Neutrophil (primary cell): Measurements from ENCODE around the gene DNMT3A.
A peak's percentile ranks its signal among the peaks of the same experiment; 100 is the strongest.

Experiments used
- H3K27ac ChIP-seq: fragments of 200-600 bp; sonication (generic); 2 replicates; pipeline ENCODE4 v1.5.1; 2016; ENCODE audit warnings: mild to moderate bottlenecking, moderate library complexity
- H3K27me3 ChIP-seq: fragments of 200-600 bp; sonication (generic); 2 replicates; pipeline ENCODE4 v1.6.0; 2016; ENCODE audit warnings: mild to moderate bottlenecking
- H3K36me3 ChIP-seq: fragments of 200-600 bp; sonication (generic); 2 replicates; pipeline ENCODE4 v1.5.1; 2017
- H3K4me1 ChIP-seq, 2 experiments: fragments of 200-600 bp in 1 of 2; sonication (generic) in 1 of 2; 1 replicate in 1 of 2; 2 replicates in 1 of 2; pipeline versions ENCODE4 v1.5.1 to v1.6.1; 2013 to 2016; ENCODE audit warnings: low read depth in 1 of 2, low read length in 1 of 2, mild to moderate bottlenecking in 1 of 2, moderate library complexity in 1 of 2; ENCODE audit not compliant: control insufficient read depth in 1 of 2, insufficient read depth in 1 of 2
- H3K4me3 ChIP-seq, 2 experiments: fragments of 200-600 bp in 1 of 2; sonication (generic) in 1 of 2; 1 replicate in 1 of 2; 2 replicates in 1 of 2; pipeline ENCODE4 v1.5.1; 2013 to 2016; ENCODE audit warnings: low read depth in 1 of 2, low read length in 1 of 2, mild to moderate bottlenecking in 1 of 2, moderate library complexity in 1 of 2
- H3K9me3 ChIP-seq: fragments of 200-600 bp; sonication (generic); 2 replicates; pipeline ENCODE4 v1.5.1; 2016
- TF ChIP-seq, protein P1 (sequence below): fragments of 200-600 bp; sonication (generic); IDR thresholded peaks from 2 replicates; pipeline ENCODE4 v1.5.1; 2016; ENCODE audit warnings: antibody characterized with exemption

DNMT3A gene

DNA sequence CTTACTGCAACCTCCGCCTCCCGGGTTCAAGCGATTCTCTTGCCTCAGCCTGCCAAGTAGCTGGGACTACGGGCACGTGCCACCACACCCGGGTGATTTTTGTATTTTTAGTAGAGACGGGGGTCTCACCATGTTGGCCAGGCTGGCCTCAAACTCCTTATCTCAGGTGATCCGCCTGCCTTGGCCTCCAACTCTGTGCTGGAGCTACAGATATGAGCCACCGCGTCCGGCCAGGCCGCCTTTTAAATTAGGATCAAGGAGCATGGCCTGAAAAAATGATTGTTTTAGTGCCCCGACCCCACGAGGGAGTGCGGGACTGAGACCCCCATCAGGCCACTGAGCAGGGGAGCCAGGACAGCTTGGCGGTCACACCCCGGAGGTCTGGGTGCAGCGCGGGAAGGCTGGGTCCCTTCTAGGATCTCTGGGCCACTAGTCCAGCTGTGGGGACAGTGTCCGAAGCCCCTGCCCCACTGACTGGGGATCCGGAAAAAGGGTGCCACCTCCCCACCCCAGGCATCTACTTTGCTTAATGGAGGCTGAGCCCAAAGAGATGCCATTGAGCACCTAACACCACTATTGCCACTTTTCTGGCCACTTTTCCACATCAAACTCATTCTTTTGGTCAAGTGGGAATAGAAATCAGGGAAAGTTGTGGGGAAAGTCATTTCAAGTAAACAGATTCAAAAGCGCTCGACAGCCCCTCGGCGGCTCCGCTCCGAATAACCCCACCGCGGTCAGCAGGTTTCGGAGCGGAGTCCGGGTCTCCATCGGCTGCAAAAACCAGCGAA is 19.7 kb upstream of the DNMT3A start:
- TF ChIP-seq, protein P1, sequence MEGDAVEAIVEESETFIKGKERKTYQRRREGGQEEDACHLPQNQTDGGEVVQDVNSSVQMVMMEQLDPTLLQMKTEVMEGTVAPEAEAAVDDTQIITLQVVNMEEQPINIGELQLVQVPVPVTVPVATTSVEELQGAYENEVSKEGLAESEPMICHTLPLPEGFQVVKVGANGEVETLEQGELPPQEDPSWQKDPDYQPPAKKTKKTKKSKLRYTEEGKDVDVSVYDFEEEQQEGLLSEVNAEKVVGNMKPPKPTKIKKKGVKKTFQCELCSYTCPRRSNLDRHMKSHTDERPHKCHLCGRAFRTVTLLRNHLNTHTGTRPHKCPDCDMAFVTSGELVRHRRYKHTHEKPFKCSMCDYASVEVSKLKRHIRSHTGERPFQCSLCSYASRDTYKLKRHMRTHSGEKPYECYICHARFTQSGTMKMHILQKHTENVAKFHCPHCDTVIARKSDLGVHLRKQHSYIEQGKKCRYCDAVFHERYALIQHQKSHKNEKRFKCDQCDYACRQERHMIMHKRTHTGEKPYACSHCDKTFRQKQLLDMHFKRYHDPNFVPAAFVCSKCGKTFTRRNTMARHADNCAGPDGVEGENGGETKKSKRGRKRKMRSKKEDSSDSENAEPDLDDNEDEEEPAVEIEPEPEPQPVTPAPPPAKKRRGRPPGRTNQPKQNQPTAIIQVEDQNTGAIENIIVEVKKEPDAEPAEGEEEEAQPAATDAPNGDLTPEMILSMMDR = no peak
- H3K27me3 ChIP-seq = peaks cover 10% of the 10 kb centered on the region
- H3K27ac ChIP-seq = no peak overlapping the region
- H3K9me3 ChIP-seq = no peaks in the 10 kb centered on the region
- H3K4me3 ChIP-seq = peak overlapping the region; percentile 62 to 70
- H3K36me3 ChIP-seq = no peaks in the 10 kb centered on the region
- peaks cover 9 to 18% of the 10 kb centered on the region in 2 experiments for H3K4me1 ChIP-seq

DNA sequence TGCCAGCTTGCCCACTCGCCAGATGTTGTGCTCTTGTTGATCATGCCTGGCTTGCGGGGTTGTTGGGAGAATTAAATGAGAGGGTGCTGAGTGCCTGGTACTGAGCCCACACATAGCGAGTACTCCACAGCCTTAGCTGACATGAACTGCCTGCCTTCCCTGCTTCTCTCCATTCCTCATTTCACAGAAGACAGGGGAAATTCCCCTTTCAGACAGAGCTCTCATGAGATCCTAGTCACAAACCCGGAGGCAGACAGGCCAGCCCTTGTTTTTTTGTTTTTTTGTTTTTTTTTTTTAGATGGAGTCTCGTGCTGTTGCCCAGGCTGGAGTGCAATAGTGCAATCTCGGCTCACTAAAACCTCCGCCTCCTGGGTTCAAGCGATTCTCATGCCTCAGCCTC is 17.1 kb upstream of the DNMT3A start:
- H3K4me1 ChIP-seq = peaks cover 9 to 18% of the 10 kb centered on the region in 2 experiments
- no peaks in the 10 kb centered on the region for H3K9me3 ChIP-seq
- no peaks in the 10 kb centered on the region for H3K36me3 ChIP-seq
- H3K4me3 ChIP-seq = no peak overlapping the region
- H3K27ac ChIP-seq = no peak overlapping the region
- TF ChIP-seq, protein P1 = no peak
- H3K27me3 ChIP-seq = peaks cover 11% of the 10 kb centered on the region

DNA sequence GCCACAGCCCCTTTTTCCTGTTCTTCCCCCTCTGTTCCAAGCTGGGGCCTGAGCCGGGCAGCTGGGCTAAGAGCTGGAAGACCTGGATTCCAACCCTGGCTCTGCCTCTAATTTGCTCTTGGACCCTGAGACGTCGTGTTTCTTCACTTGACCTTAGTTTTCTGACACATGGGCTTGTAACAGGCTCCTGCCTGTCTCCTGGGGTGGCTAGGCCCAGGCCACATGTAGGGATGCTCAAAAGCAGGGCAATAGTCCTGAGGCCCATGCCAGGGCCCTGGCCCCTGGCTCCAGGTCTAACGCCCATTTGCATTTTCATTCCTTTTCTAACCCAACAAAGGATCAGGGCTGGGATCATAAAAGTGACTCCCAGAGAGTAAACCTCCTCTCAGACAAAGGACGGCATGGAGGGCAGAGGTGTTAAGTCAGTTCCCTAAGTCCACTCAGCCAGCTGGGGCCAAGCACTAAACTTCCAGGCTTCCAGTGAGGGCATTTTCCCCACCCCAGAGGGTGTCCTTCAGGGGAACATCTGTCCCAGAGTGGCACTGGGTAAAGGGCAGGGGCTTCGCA is 16.6 kb upstream of the DNMT3A start:
- TF ChIP-seq, protein P1 = no peak
- no peak overlapping the region for H3K27ac ChIP-seq
- peaks cover 9 to 18% of the 10 kb centered on the region in 2 experiments for H3K4me1 ChIP-seq
- peaks cover 7% of the 10 kb centered on the region for H3K27me3 ChIP-seq
- H3K4me3 ChIP-seq = no peak overlapping the region
- H3K9me3 ChIP-seq = no peaks in the 10 kb centered on the region
- H3K36me3 ChIP-seq = no peaks in the 10 kb centered on the region

DNA sequence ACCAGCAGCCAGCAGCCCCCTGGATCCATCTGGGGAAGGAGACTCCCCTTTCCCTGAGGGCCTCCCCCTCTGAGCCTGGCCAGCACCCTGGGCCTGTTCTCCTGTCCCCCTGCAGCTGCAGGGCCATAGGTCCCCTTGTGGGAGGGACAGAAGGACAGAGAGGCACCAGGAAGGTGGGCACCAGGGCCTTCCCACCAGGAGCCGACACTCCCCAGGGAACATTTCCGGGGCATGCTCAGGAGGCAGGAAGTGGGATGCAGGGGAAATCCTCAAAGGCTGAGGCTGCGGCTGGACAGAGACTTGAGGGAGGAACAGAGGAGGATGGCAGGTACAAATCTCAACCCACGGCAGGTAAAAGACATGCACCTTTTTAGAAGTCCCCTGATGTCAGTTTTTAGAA is 14.4 kb upstream of the DNMT3A start:
- no peaks in the 10 kb centered on the region for H3K4me1 ChIP-seq
- no peaks in the 10 kb centered on the region for H3K36me3 ChIP-seq
- peaks cover 11% of the 10 kb centered on the region for H3K27me3 ChIP-seq
- TF ChIP-seq, protein P1 = no peak
- no peak overlapping the region for H3K4me3 ChIP-seq
- no peak overlapping the region for H3K27ac ChIP-seq
- no peaks in the 10 kb centered on the region for H3K9me3 ChIP-seq

DNA sequence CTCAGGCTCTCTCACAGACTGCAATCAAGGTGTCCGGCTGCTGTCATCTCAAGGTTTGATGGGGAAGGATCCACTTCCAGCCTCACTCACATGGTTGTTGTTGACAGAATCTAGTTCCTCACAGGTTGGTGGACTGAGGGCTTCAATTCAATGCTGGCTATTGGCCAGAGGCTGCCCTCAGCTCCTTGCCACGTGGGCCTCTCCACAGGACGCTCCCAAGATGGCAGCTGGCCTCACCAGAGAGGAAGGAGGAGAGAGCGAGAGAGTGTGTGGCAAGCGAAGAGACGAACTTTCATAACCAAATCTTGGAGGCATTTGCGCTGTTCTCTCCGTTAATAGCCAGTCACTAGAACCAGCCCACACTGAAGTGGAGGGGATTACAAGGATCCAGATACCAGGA is 13.5 kb upstream of the DNMT3A start:
- H3K4me3 ChIP-seq = no peak overlapping the region

More for the DNA sequence above, 13.5 kb upstream of the DNMT3A start:
- no peaks in the 10 kb centered on the region for H3K4me1 ChIP-seq
- TF ChIP-seq, protein P1 = no peak
- H3K36me3 ChIP-seq = no peaks in the 10 kb centered on the region
- H3K9me3 ChIP-seq = no peaks in the 10 kb centered on the region
- H3K27ac ChIP-seq = no peak overlapping the region
- H3K27me3 ChIP-seq = peaks cover 11% of the 10 kb centered on the region
